Chondrocyte (in vitro differentiated cells): ENCODE data around the gene C6orf52. TPM values are rescaled to one million over a fixed set of nuclear protein-coding genes. Genes with fewer than 3 reads are reported as not detected.

Experiments used
- DNase-seq: peaks from one replicate; pipeline ENCODE4 v3.0.0; 2021; ENCODE audit warnings: mixed read lengths, low spot score
- H3K27ac Mint-ChIP-seq: one replicate; pipeline ENCODE4 v1.8.0; 2021; ENCODE audit warnings: mild to moderate bottlenecking, moderate library complexity, mixed read lengths; ENCODE audit not compliant: unreplicated experiment
- H3K27me3 Mint-ChIP-seq: 2 replicates; pipeline ENCODE4 v1.8.0; 2021; ENCODE audit warnings: low read depth, mixed read lengths
- H3K36me3 Mint-ChIP-seq: 2 replicates; pipeline ENCODE4 v1.8.0; 2021; ENCODE audit warnings: low read depth, mixed read lengths
- H3K4me1 Mint-ChIP-seq: 2 replicates; pipeline ENCODE4 v1.8.0; 2021; ENCODE audit warnings: low read depth, mild to moderate bottlenecking, mixed read lengths
- H3K4me3 Mint-ChIP-seq: one replicate; pipeline ENCODE4 v1.8.0; 2021; ENCODE audit warnings: mild to moderate bottlenecking, moderate library complexity, mixed read lengths; ENCODE audit not compliant: unreplicated experiment
- H3K9me3 Mint-ChIP-seq: 2 replicates; pipeline ENCODE4 v1.8.0; 2021; ENCODE audit warnings: low read depth, mixed read lengths
- CTCF ChIP-seq: fragments of 200-600 bp; sonication (generic); IDR thresholded peaks from 2 replicates; pipeline ENCODE4 v1.5.0; 2021; ENCODE audit warnings: antibody characterized with exemption, mild to moderate bottlenecking, moderate library complexity
- total RNA-seq: library from RNA; stranded (reverse); gene quantifications from 3 replicates; pipeline ENCODE4 v1.2.1, GENCODE V29; 2021

C6orf52 gene
- total RNA-seq, 1 donor from 2014 or later = 0.97 TPM

- H3K27ac Mint-ChIP-seq = no peak overlapping the region
- no peak for TF ChIP-seq CTCF
- H3K36me3 Mint-ChIP-seq = peaks cover 2% of the 10 kb centered on the region
- no peak for DNase-seq
- H3K9me3 Mint-ChIP-seq = no peaks in the 10 kb centered on the region
- H3K4me3 Mint-ChIP-seq = no peak overlapping the region
- no peaks in the 10 kb centered on the region for H3K27me3 Mint-ChIP-seq
- H3K4me1 Mint-ChIP-seq = peaks cover 32% of the 10 kb centered on the region
Measured at GRCh38 chr6:10720265-10720959, 26.0 kb upstream of the C6orf52 start.

- Mint-ChIP-seq H3K9me3 (no peaks in the 10 kb centered on the region), H3K27me3 (no peaks in the 10 kb centered on the region), H3K36me3 (no peaks in the 10 kb centered on the region), H3K4me1 (peaks cover 27% of the 10 kb centered on the region), H3K27ac (no peak overlapping the region), H3K4me3 (no peak overlapping the region)
- DNase-seq = no peak
- TF ChIP-seq CTCF = no peak
Measured at GRCh38 chr6:10719964-10720264, 25.5 kb upstream of the C6orf52 start.

GRCh38 chr6:10719296-10719963 is 25.0 kb upstream of the C6orf52 start:
- TF ChIP-seq CTCF = no peak
- no peaks in the 10 kb centered on the region for H3K9me3 Mint-ChIP-seq
- peaks cover 22% of the 10 kb centered on the region for H3K4me1 Mint-ChIP-seq
- no peaks in the 10 kb centered on the region for H3K36me3 Mint-ChIP-seq
- no peaks in the 10 kb centered on the region for H3K27me3 Mint-ChIP-seq
- H3K27ac Mint-ChIP-seq = no peak overlapping the region
- H3K4me3 Mint-ChIP-seq = no peak overlapping the region
- DNase-seq = no peak

- no peaks in the 10 kb centered on the region for H3K9me3 Mint-ChIP-seq
- H3K4me1 Mint-ChIP-seq = no peaks in the 10 kb centered on the region
- DNase-seq = no peak
- TF ChIP-seq CTCF = no peak
- H3K36me3 Mint-ChIP-seq = peaks cover 2% of the 10 kb centered on the region
- no peaks in the 10 kb centered on the region for H3K27me3 Mint-ChIP-seq
- H3K4me3 Mint-ChIP-seq = no peak overlapping the region
- H3K27ac Mint-ChIP-seq = no peak overlapping the region
Measured at GRCh38 chr6:10713962-10714361, 19.5 kb upstream of the C6orf52 start.

GRCh38 chr6:10696655-10697054 is 2.2 kb upstream of the C6orf52 start:
- H3K9me3 Mint-ChIP-seq = no peaks in the 10 kb centered on the region
- H3K4me1 Mint-ChIP-seq = peaks cover 36% of the 10 kb centered on the region
- no peak overlapping the region for H3K4me3 Mint-ChIP-seq
- H3K27ac Mint-ChIP-seq = no peak overlapping the region
- DNase-seq = no peak
- no peaks in the 10 kb centered on the region for H3K27me3 Mint-ChIP-seq
- TF ChIP-seq CTCF = no peak
- peaks cover 9% of the 10 kb centered on the region for H3K36me3 Mint-ChIP-seq
